SH-SY5Y (cell line): Measurements from ENCODE around the gene SYNC.

Source experiments
- GATA2 ChIP-seq: IDR thresholded peaks from 2 replicates; pipeline ENCODE4 v1.6.1; 2011; ENCODE audit warnings: mild to moderate bottlenecking, low read depth, low read length
- GATA3 ChIP-seq: IDR thresholded peaks from 2 replicates; pipeline ENCODE4 v1.6.1; 2011; ENCODE audit warnings: low read depth, mild to moderate bottlenecking, low read length, moderate library complexity

DNA sequence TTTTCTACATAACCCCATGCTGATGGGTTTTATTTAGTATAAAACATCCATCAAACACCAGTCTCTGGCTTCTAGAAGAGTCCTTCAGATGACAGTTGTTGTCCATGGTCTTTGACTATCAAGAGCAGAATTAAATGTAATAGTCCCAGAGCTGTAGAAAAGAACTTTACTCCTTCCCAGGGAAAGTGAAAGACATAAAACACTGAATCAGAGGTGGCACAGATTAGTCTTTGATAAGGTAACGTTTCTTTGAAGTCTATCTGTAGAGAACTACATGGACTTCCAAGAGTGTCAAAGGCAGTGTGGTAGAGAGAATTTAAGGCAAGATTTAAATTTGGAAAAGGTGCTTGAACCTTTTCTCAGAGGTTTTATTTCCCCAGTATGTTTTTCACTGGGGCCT lies 21.9 kb downstream of the SYNC start:
- TF ChIP-seq GATA3 (no peak; the same call in 1 of the 2 replicates), GATA2 (no peak)
